Raji (cell line): ENCODE measurements around the gene KHK.

Source experiments
- POLR2A ChIP-seq: IDR thresholded peaks from 2 replicates; pipeline ENCODE4 v1.6.1; 2011; ENCODE audit warnings: low read depth, low read length, control low read depth; ENCODE audit not compliant: insufficient read depth

Gene KHK

DNA sequence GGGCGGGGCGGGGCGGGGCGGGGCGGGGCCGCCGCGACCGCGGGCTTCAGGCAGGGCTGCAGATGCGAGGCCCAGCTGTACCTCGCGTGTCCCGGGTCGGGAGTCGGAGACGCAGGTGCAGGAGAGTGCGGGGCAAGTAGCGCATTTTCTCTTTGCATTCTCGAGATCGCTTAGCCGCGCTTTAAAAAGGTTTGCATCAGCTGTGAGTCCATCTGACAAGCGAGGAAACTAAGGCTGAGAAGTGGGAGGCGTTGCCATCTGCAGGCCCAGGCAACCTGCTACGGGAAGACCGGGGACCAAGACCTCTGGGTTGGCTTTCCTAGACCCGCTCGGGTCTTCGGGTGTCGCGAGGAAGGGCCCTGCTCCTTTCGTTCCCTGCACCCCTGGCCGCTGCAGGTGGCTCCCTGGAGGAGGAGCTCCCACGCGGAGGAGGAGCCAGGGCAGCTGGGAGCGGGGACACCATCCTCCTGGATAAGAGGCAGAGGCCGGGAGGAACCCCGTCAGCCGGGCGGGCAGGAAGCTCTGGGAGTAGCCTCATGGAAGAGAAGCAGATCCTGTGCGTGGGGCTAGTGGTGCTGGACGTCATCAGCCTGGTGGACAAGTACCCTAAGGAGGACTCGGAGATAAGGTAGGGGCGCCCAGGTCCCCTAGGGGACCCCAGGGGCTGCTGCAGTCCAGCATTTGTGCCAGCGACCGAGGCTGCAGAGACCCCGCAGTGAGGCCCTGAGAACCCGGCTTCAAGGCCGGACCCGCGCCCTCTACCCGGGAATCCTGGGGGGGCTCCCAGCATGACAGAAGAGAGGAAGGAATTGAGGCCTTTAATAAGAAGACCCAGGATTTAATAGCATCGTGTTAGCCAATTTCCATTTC, at the start of gene KHK:
KHK (plus strand) TSS at position 49 of the 870 bp plus-strand sequence; CDS start at position 537, 488 bp downstream.
- TF ChIP-seq POLR2A = peak; percentile 83

DNA sequence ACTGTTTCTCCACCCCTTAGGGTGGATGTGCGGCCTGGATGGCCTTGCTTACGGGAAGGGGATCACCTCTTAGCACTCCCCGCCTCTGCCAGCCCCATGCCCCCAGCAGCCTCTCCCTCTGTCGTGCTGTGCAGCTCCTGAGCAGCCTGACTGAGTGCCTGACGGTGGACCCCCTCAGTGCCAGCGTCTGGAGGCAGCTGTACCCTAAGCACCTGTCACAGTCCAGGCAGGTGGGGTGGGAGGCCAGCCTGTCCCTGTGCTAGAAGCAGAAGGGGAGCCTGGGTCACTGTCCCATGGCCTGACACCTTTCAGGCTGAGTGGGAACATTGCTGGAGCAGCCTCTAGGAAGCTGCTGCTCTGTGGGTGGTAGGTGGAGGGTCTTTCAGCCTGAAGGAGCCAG, 48.6 kb upstream of the KHK start:
- no peak for TF ChIP-seq POLR2A

DNA sequence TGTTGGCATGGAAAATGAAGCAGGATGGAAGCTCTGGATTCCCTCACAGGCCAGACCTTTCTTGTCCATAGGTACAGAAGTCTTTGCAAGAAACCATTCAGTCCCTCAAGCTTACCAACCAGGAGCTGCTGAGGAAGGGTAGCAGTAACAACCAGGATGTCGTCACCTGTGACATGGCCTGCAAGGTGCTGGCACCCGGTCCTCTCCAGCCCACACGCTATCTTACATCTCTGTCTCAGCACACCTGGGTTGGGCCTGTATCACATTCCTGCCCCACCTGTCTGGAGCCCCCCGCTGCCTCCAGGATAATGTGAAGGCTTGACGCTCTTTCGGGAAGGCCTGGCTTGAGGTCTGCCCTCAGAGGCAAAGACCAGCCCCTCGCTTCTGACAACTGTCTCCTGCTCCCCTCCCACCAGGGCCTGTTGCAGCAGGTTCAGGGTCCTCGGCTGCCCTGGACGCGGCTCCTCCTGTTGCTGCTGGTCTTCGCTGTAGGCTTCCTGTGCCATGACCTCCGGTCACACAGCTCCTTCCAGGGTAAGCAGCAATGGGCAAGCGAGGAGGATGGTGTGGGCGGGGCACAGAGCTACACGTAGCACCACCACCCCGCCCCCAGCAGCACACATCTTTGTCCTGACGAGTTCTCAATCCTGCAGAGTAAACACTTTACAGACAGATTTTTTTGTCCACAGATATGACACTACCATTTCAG, 47.8 kb upstream of the KHK start:
- no peak for TF ChIP-seq POLR2A

DNA sequence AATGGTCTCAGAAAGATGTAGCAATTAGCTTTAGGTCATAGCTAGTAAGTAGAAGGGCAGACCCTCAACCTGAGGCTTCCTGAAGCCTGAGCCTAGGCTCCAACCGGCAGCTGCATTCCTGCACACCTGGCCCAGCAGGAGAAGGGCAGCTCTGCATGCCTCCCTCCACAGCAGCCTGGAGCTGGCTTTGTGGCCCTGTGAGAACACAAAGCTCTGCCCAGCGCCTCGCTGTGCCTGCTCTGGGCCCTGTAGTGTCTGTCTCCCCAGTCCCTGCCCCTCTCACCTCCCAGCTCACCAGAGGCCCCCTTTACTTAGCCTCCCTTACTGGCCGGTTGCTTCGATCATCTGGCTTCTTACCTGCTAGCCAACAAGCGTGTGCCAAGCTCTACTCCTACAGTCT, 47.1 kb upstream of the KHK start:
- no peak for TF ChIP-seq POLR2A

DNA sequence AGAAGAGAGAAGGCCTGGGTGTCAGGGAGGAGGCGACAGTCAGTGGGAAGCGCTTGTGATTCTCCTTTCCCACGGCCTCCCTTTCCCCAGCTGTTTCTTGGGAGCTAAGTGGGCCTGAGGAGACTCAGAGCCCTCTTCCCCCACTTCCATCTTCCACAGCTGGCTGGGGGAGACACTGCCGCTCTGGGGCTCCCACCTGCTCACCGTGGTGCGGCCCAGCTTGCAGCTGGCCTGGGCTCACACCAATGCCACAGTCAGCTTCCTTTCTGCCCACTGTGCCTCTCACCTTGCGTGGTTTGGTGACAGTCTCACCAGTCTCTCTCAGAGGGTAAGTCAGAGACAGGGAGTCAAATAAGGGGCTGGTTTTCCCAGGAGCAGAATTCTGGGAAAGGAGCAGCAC, 46.7 kb upstream of the KHK start:
- TF ChIP-seq POLR2A = no peak

DNA sequence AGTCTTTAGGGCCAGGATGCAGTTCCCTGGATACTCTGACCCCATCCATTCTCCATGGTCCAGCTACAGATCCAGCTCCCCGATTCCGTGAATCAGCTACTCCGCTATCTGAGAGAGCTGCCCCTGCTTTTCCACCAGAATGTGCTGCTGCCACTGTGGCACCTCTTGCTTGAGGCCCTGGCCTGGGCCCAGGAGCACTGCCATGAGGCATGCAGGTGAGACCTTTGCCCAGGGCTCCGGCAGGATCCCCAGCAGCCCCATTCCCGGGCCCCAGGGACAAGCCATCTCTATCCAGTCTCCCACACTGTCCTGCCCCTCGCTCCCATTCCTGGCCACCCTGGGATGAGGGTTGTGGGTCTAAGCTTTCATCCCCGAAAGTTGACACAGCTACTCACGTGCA, 46.3 kb upstream of the KHK start:
- no peak for TF ChIP-seq POLR2A

DNA sequence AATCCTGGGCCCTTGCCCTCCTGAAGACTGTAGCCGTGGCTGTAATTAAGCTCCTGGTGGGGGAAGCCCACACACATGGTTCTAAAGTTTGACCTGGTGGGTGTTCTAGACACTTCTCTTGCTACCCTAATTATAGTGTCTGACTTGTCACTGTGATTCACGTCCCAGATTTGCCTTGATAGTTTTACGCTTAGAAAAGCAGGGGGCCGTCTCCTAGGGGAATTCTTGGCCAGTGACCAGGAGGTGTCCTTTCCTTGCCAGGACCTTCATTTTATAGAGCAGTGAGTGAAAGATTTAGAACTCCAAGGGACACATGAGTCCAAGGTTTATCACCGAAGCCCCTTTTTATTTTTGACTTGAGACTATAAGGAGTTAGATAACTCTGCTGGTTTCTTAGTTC, 44.8 kb upstream of the KHK start:
- no peak for TF ChIP-seq POLR2A

DNA sequence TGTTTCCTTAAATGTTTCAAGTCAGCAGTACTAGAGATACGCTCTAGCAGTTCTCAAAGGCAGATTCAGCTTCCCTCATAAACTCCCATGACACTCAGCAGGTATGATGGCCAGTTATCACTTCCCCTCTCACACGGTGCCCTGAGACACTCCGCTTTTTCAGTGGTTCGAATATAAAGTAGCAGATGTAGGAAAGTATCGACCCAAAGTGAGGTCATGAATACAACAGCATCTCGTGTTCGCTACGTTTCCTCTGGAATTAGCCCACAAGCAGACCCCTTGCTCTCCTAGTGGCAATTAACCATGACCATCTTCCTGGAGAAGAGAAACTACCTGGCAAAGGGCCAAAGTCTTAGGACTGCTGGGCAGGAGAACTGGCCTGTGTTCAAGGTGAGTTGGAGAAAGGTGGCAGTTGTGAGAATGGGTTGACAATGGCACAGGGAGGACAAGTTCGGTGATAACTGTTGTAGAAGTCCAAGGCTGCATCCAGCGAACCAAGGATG, 44.4 kb upstream of the KHK start:
- TF ChIP-seq POLR2A = no peak

DNA sequence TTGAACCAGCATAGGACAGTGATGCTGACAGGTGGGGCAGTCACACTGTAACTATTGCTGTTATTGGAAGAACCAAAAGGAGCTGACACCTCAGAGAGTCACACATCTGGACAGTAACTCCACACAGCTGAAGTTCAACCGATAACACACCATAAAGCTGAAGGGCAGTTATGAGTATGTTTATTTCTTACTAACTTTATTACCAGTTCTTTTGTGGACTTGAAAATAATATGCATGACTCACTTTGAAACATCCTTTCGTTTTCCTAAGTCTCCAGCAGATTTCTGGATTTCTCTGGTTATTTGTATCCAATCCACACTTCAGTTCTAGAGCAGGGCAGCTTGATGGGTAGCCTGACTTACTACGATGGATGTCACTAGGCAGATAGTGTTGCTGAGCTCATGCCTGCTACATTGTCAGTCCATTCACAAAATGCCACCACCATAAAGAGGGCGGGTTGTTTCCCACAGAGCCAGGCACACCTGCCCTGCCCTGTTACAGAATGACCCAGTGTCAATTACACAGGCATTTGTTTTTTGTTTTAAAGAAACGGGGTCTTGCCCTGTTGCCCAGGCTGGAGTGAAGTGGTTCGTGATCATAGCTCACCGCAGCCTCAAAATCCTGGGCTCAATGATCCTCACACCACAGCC, 43.5 kb upstream of the KHK start:
- TF ChIP-seq POLR2A = no peak

DNA sequence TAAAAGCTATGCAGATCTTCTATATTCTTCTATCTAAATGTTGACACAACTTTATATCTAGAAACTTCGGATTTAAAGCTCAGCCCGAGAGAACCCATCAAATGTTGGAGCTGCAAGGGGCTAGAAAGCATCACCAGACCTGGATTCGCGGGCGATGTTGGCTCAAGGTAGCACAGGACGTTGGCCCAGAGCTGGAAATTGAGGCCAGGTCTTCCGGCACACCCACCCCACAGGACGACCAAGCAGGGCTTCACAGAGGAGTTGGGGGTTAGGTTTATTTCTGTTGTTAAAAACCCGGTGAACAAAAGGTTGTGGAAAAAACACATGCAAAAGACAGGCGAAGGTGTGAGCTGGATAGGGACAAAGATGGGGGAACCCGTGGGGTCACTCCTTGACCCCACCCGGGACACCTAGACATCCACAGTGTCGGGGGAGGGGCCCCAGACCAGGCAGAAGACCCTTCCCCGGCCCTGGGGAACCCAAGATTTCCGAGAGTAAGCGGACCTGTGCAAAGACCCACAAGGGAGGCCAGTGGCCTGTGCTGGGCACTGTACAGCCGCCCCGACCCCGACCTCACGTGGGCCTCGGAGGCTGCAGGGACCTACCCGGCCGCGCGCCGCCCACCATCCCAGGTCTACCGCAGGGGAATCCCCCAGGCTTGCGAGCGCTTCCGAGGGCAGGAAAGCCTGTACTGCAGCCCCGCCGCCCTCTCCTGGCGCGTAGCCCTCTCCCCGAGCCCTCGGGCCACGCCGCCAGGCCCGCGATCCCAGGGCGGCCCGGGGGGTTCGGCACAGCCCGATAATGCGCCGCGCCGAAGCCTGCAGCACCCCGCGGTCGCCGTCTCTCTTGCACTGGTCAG, 36.9 kb upstream of the KHK start:
- TF ChIP-seq POLR2A = no peak; the same call in 1 of the 2 replicates

DNA sequence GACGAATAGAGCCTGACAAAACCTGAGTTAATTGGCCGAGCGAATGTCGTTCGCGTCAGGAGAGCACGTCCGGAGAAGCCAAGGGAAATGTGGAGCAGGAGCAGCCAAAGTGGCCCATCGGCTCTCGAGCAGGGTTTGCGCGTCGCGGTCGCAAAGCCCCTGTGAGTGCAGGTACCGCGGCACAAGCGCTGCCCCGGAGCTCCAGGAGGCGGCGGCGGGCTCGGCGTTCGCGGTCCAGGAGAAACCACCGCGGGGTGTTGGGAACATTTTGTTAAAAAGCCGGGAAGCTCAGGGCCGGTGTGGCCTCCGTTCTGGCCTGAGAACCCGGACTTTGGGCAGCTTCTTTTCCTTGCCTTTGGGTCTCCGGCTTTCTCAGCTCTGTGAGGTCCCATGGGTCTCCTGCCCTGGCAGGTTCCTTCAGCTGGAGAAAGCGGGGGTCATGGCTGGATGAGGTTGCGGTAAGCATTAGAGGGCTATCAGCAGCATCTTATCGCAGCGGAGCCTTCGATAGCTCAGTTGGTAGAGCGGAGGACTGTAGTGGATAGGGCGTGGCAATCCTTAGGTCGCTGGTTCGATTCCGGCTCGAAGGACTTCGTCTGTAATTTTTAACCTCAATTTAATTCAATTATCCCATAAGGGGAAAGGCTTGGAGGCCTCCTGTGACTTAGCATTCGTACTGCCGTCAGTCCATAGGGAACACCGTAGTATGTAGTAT, 36.1 kb upstream of the KHK start:
- TF ChIP-seq POLR2A = peak; percentile 84

DNA sequence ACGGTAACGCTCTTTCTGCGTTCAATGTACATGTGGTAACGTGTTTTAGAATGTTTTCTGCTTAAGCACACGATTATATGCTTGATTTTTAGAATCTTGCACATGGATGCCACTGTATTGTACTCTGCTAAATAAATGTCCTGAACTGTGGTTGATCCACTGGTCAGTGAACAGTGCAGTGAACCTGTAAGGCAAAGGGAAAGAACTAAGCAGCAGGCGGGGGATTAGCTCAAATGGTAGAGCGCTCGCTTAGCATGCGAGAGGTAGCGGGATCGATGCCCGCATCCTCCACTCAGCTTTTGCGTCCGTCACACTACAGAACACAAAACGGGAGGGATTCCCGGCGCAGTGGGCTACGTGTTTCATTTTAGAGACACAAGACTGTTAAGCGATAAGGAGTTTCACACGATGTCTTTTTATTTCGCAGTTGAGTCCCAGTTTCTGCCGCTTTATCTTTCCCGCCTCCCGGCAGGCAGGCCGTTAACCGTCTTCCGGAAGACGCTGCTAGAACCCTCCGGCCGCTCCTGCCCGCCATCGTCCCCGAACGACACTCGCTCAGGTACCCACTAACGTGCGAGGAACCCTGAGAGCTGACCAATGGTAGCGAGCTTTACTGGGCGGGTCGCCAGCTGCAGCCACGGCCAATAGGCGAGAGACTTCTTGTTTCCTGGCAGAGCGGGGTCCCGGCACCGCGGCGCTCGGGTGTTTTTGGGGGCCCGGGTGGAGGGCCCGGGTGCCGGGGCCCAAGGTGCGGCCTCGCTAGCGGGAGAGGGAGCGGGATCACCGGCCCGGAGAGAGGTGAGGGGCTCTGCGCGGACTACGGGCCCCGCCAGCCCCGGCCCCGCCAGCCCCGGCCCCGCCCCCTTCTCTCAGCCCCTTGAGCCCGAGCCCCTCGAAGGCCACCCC, 35.3 kb upstream of the KHK start, which contains the start of gene AGBL5:
AGBL5 (plus strand) TSS at position 673 of the 906 bp plus-strand sequence. CDS start 1,291 bp downstream, outside the sequence.
- peak; percentile 81 for TF ChIP-seq POLR2A
